Erythroblast (primary cell): ENCODE measurements around the gene TMEM229B.

ENCODE experiments used
- GATA1 ChIP-seq: IDR thresholded peaks from 2 replicates; pipeline ENCODE4 v1.6.1; 2011; ENCODE audit warnings: low read depth, mild to moderate bottlenecking, control low read depth, low read length, moderate library complexity
- POLR2A ChIP-seq: IDR thresholded peaks from 2 replicates; pipeline ENCODE4 v1.6.1; 2011; ENCODE audit warnings: mild to moderate bottlenecking, low read length

- TF ChIP-seq POLR2A (no peak), GATA1 (no peak)
Measured at GRCh38 chr14:67435603-67436002, 52.9 kb downstream of the TMEM229B start.
